Measurements from ENCODE around the gene SLC6A16.

Gene SLC6A16

DNA sequence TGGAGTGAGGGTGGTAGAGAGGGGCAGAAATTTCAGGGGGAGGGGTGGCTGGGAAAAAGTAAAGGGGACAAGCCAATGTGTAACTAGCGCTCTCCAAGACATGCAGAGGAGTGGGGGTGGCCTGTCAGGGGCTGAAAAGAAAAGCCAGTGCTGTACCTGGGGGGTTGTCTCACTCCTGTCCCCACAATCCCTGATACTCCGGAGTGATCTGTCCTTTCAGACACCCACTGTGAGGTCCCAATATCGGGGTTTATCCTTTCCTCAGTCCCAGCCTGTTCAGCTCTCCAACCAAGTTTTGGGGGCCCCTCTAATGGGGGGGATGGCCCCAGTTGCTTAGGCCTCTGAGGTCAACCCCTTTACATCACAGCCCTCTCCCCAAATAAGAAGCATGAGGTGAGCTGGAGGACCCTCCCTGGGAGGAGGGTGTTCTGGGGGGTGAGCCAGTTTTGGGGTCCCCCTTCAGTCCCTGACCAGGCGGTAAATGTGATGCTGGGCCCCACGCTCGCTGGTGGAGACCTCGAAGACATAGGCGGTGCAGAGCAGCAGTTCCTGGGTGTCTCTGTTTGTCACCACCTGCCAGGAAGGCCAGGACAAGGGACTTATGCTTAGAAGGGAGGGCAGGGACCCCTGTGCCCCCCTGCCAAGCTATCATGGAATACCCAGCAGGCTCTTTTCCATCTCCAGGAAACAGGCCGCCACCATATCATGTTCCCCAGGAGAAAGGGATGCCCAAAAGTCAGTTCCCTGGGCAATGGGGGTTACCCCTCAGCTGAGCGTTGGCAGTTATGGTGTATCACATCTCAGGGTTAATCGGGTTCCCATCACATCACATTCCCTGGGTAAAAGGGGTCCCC lies 16.1 kb upstream of the SLC6A16 start:
- no peaks in the 10 kb centered on the region for H3K9me3 ChIP-seq (ENCODE audit: insufficient read depth, low read depth, low read length)
- no peak overlapping the region for H2AFZ ChIP-seq (ENCODE audit: low read length)
- peaks cover 17% of the 10 kb centered on the region for H3K4me1 ChIP-seq (ENCODE audit: insufficient read depth, low read length, poor library complexity, severe bottlenecking)
- peaks cover 6% of the 10 kb centered on the region; the same call in 1 of the 2 replicates for H3K79me2 ChIP-seq (ENCODE audit: insufficient read depth, low read length)
- H3K27me3 ChIP-seq (ENCODE audit: insufficient read depth, low read length, poor library complexity, severe bottlenecking): no peaks in the 10 kb centered on the region
- no peak for TF ChIP-seq EZH2phosphoT487 (IDR thresholded peaks at IDR 0.05; ENCODE audit: borderline replicate concordance)
- TF ChIP-seq, protein P1, sequence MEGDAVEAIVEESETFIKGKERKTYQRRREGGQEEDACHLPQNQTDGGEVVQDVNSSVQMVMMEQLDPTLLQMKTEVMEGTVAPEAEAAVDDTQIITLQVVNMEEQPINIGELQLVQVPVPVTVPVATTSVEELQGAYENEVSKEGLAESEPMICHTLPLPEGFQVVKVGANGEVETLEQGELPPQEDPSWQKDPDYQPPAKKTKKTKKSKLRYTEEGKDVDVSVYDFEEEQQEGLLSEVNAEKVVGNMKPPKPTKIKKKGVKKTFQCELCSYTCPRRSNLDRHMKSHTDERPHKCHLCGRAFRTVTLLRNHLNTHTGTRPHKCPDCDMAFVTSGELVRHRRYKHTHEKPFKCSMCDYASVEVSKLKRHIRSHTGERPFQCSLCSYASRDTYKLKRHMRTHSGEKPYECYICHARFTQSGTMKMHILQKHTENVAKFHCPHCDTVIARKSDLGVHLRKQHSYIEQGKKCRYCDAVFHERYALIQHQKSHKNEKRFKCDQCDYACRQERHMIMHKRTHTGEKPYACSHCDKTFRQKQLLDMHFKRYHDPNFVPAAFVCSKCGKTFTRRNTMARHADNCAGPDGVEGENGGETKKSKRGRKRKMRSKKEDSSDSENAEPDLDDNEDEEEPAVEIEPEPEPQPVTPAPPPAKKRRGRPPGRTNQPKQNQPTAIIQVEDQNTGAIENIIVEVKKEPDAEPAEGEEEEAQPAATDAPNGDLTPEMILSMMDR (conservative IDR thresholded peaks at IDR 0.05; ENCODE audit: low read length): no peak
- no peaks in the 10 kb centered on the region for H3K9me2 ChIP-seq (replicated peaks; ENCODE audit: low read depth, low read length)
- H4K20me1 ChIP-seq (ENCODE audit: insufficient read depth, low read length, poor library complexity, severe bottlenecking): no peaks in the 10 kb centered on the region
- H3K4me2 ChIP-seq (ENCODE audit: low read depth, low read length, poor library complexity, severe bottlenecking): peak overlapping the region; percentile 61
- 0 out of 2 replicates have a peak, but pooled peaks cover 5% of the 10 kb centered on the region for H3F3A ChIP-seq (ENCODE audit: low read depth)
- H3K36me3 ChIP-seq (ENCODE audit: insufficient read depth, low read length): no peaks in the 10 kb centered on the region
- H3K9ac ChIP-seq (ENCODE audit: low read depth, low read length, poor library complexity, severe bottlenecking): no peak overlapping the region
- H3K4me3 ChIP-seq (ENCODE audit: low read length, poor library complexity, severe bottlenecking): peak overlapping the region; percentile 35

DNA sequence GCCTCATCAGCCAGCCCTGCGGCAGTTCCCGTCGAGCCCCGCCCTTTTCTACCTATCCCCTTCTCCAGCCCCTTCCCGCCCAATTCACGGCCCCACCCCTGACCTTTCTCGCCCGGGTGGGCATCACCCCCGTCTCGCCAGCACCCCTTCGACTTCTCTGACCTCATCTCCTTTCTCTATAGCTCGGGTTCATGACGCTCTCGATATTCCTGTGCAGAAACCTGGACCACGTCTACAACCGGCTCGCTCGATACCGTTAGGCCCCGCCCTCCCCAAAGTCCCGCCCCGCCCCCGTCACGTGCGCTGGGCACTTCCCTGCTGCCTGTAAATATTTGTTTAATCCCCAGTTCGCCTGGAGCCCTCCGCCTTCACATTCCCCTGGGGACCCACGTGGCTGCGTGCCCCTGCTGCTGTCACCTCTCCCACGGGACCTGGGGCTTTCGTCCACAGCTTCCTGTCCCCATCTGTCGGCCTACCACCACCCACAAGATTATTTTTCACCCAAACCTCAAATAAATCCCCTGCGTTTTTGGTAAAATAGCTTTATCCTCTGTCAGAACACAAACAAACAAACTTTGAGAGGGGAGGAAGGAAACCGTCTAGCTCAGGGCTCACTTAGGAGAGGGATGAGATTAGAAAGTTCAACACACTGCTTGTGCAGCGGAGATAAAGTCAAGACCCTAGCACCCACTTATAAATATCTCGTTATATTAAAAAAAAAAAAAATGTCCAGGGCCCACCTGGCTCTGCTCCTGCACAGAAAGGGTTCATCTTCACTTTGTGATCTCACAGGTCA lies 15.3 kb upstream of the SLC6A16 start:
- peak overlapping the region; percentile 35 for H3K4me3 ChIP-seq (ENCODE audit: low read length, poor library complexity, severe bottlenecking)
- peaks cover 20% of the 10 kb centered on the region for H3K4me1 ChIP-seq (ENCODE audit: insufficient read depth, low read length, poor library complexity, severe bottlenecking)
- peak overlapping the region; percentile 61 for H3K4me2 ChIP-seq (ENCODE audit: low read depth, low read length, poor library complexity, severe bottlenecking)
- no peak overlapping the region for H3K9ac ChIP-seq (ENCODE audit: low read depth, low read length, poor library complexity, severe bottlenecking)
- H3K79me2 ChIP-seq (ENCODE audit: insufficient read depth, low read length): peaks cover 13% of the 10 kb centered on the region; the same call in 1 of the 2 replicates
- no peaks in the 10 kb centered on the region for H3K27me3 ChIP-seq (ENCODE audit: insufficient read depth, low read length, poor library complexity, severe bottlenecking)
- no peaks in the 10 kb centered on the region for H4K20me1 ChIP-seq (ENCODE audit: insufficient read depth, low read length, poor library complexity, severe bottlenecking)
- H3K9me3 ChIP-seq (ENCODE audit: insufficient read depth, low read depth, low read length): no peaks in the 10 kb centered on the region
- H3F3A ChIP-seq (ENCODE audit: low read depth): 0 out of 2 replicates have a peak, but pooled peaks cover 5% of the 10 kb centered on the region
- no peak overlapping the region for H2AFZ ChIP-seq (ENCODE audit: low read length)
- H3K36me3 ChIP-seq (ENCODE audit: insufficient read depth, low read length): no peaks in the 10 kb centered on the region
- TF ChIP-seq EZH2phosphoT487 (IDR thresholded peaks at IDR 0.05; ENCODE audit: borderline replicate concordance): no peak
- TF ChIP-seq, protein P1 (conservative IDR thresholded peaks at IDR 0.05; ENCODE audit: low read length): no peak
- H3K9me2 ChIP-seq (replicated peaks; ENCODE audit: low read depth, low read length): no peaks in the 10 kb centered on the region

DNA sequence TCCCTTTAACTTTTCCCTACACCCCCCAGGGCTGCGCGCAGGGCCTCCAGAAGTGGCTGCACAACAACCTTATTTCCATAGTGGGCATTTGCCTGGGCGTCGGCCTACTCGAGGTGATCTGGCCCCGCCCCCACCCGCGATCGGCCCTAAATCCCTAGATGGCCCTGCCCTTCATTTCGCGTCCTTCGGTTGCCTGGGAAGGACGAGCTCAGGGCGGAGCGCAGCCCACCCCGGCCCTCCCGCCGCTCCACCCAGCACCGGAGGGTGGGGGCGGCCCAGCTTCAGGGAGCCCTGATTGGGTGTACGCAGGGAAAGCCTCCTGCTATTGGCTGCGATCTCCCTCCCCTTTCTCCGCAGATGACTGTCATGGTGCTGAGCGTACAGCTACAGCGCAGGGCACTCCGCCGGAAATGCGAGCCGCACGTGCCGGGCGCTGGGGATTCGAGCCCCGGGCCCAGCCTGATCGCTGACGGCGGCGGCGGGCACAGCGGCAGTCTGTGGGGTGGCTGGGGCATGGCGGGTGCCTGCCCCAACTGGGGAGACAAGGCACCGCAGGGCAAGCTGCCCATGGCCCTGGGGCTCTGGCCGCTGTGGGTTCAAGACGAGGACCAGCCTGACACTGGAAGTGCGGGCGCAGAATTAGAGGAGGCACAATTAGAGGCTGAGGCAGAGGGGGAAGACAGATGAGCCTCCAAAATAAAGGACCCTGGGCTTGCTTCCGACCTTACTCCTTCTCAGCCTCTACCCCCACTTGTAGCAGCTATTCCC lies 14.5 kb upstream of the SLC6A16 start:
- H3K4me1 ChIP-seq (ENCODE audit: insufficient read depth, low read length, poor library complexity, severe bottlenecking): peaks cover 26% of the 10 kb centered on the region
- 0 out of 2 replicates have a peak, but pooled peaks cover 5% of the 10 kb centered on the region for H3F3A ChIP-seq (ENCODE audit: low read depth)
- no peaks in the 10 kb centered on the region for H4K20me1 ChIP-seq (ENCODE audit: insufficient read depth, low read length, poor library complexity, severe bottlenecking)
- H3K36me3 ChIP-seq (ENCODE audit: insufficient read depth, low read length): no peaks in the 10 kb centered on the region
- H3K9me3 ChIP-seq (ENCODE audit: insufficient read depth, low read depth, low read length): no peaks in the 10 kb centered on the region
- no peaks in the 10 kb centered on the region for H3K27me3 ChIP-seq (ENCODE audit: insufficient read depth, low read length, poor library complexity, severe bottlenecking)
- H3K4me3 ChIP-seq (ENCODE audit: low read length, poor library complexity, severe bottlenecking): peak overlapping the region; percentile 35
- H3K9me2 ChIP-seq (replicated peaks; ENCODE audit: low read depth, low read length): no peaks in the 10 kb centered on the region
- peak overlapping the region; percentile 61 for H3K4me2 ChIP-seq (ENCODE audit: low read depth, low read length, poor library complexity, severe bottlenecking)
- H2AFZ ChIP-seq (ENCODE audit: low read length): no peak overlapping the region
- TF ChIP-seq, protein P1 (conservative IDR thresholded peaks at IDR 0.05; ENCODE audit: low read length): no peak
- TF ChIP-seq EZH2phosphoT487 (IDR thresholded peaks at IDR 0.05; ENCODE audit: borderline replicate concordance): no peak
- H3K9ac ChIP-seq (ENCODE audit: low read depth, low read length, poor library complexity, severe bottlenecking): no peak overlapping the region
- peaks cover 16% of the 10 kb centered on the region; the same call in 1 of the 2 replicates for H3K79me2 ChIP-seq (ENCODE audit: insufficient read depth, low read length)
